HG03097 (cell line): ENCODE data around the gene AJUBA.
"Not testable (repeated sequence)": the region's sequence is repeated elsewhere in the genome, so short reads cannot be mapped to it uniquely, and the experiment has no call there.

ENCODE experiments used
- ATAC-seq: cut with Tn5 transposase; IDR thresholded peaks from one replicate; pipeline ENCODE4 v1.9.1; 2021; ENCODE audit not compliant: unreplicated experiment, low FRiP score

The AJUBA gene

GRCh38 chr14:22982477-22983245, at the start of gene AJUBA:
Gene AJUBA, minus strand, starts transcription at chr14:22982551. Its CDS starts 285 bp downstream, at chr14:22982266.
- no peak for ATAC-seq

- no peak for ATAC-seq
These were observed 48.6 kb upstream of the AJUBA start for GRCh38 chr14:23030936-23031335.

GRCh38 chr14:23028799-23029198, 46.4 kb upstream of the AJUBA start:
- no peak for ATAC-seq

GRCh38 chr14:23025151-23025814, 42.9 kb upstream of the AJUBA start:
- no peak for ATAC-seq

- no peak for ATAC-seq
These were observed 42.3 kb upstream of the AJUBA start for GRCh38 chr14:23024612-23025075.

GRCh38 chr14:23023795-23024152, 41.4 kb upstream of the AJUBA start:
- no peak for ATAC-seq

- no peak for ATAC-seq
These were observed 40.9 kb upstream of the AJUBA start for GRCh38 chr14:23023022-23023794.

GRCh38 chr14:23021889-23022442, 39.6 kb upstream of the AJUBA start:
- no peak for ATAC-seq

GRCh38 chr14:23021434-23021833, 39.1 kb upstream of the AJUBA start:
- no peak for ATAC-seq

- no peak for ATAC-seq
These were observed 38.1 kb upstream of the AJUBA start for GRCh38 chr14:23020143-23021128.

GRCh38 chr14:23018107-23018506, 35.8 kb upstream of the AJUBA start:
- ATAC-seq: no peak

GRCh38 chr14:23017091-23017490, 34.7 kb upstream of the AJUBA start:
- no peak for ATAC-seq

- no peak for ATAC-seq
These were observed 33.3 kb upstream of the AJUBA start for GRCh38 chr14:23015618-23016017.

GRCh38 chr14:23013749-23014054, 31.4 kb upstream of the AJUBA start:
- ATAC-seq: not testable (repeated sequence)

GRCh38 chr14:23013054-23013748, 30.9 kb upstream of the AJUBA start:
- no peak for ATAC-seq

- peak; percentile 32 for ATAC-seq
These were observed 27.8 kb upstream of the AJUBA start, which contains the start of gene C14orf93 for GRCh38 chr14:23009939-23010726. Gene C14orf93, minus strand, starts transcription at chr14:23010143. Its CDS starts 11,120 bp downstream, at chr14:22999023.

- ATAC-seq: no peak
These were observed 27.2 kb upstream of the AJUBA start for GRCh38 chr14:23009483-23009938.

- no peak for ATAC-seq
These were observed 26.5 kb upstream of the AJUBA start for GRCh38 chr14:23008831-23009230.
